Nephron progenitor cell (in vitro differentiated cells): ENCODE data around the gene EXOC3L1.

Source experiments
- DNase-seq: peaks from one replicate; pipeline ENCODE4 v3.0.0; 2021
- H3K27ac Mint-ChIP-seq: 2 replicates; pipeline ENCODE4 v1.8.0; 2021; ENCODE audit warnings: mild to moderate bottlenecking, moderate library complexity, mixed read lengths
- H3K27me3 Mint-ChIP-seq: 2 replicates; pipeline ENCODE4 v1.8.0; 2021; ENCODE audit warnings: mild to moderate bottlenecking, low read depth, mixed read lengths; ENCODE audit not compliant: poor library complexity
- H3K36me3 Mint-ChIP-seq: 2 replicates; pipeline ENCODE4 v1.8.0; 2021; ENCODE audit warnings: low read depth, mixed read lengths
- H3K4me1 Mint-ChIP-seq: 2 replicates; pipeline ENCODE4 v1.8.0; 2021; ENCODE audit warnings: mixed read lengths
- H3K4me3 Mint-ChIP-seq: 2 replicates; pipeline ENCODE4 v1.8.0; 2021; ENCODE audit warnings: mild to moderate bottlenecking, moderate library complexity, mixed read lengths
- H3K9me3 Mint-ChIP-seq: 2 replicates; pipeline ENCODE4 v1.8.0; 2021; ENCODE audit warnings: mild to moderate bottlenecking, moderate library complexity, mixed read lengths
- TF ChIP-seq, protein P1 (sequence below): fragments of 200-600 bp; sonication (generic); IDR thresholded peaks from 2 replicates; pipeline ENCODE4 v1.5.0; 2021; ENCODE audit warnings: antibody characterized with exemption

Gene EXOC3L1

DNA sequence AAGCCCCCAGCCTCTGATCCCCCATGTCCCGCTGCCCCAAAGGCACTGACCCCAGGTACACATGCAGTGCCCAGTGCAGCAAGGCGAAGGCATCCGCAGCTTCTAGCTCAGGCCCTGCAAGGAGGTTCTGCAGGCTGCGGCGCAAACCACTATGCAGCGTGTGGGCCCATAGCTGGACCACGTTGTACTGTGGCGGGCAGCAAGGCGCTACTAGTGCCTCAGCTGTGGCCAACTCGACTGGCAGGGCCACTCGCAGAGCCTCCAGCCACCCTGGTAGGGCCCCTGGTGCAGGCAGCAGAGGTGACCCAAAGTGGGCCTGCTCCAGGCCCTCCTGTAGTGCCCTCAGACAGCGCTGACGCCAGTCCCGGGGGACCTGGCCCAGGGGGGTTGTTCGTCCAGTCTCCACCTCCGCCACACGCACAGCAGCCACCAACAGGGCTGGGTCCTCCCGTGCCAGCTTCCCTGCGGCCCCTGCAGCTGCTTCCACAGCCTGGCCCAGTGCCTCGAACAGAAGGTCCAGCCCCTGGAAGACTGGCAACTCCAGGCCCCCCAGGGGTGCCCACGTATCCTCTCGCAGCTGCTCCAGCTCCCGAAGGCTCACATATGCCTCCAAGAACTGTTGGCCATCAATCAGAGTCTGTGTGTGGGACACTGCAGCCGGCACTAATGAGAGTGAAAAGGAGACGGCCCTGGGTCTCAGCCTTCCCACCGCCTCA is 2.6 kb downstream of the EXOC3L1 start:
- Mint-ChIP-seq H3K27ac (no peak overlapping the region), H3K9me3 (peaks cover 3% of the 10 kb centered on the region), H3K36me3 (no peaks in the 10 kb centered on the region), H3K4me3 (no peak overlapping the region), H3K4me1 (peaks cover 28% of the 10 kb centered on the region), H3K27me3 (peaks cover 40% of the 10 kb centered on the region)
- TF ChIP-seq, protein P1, sequence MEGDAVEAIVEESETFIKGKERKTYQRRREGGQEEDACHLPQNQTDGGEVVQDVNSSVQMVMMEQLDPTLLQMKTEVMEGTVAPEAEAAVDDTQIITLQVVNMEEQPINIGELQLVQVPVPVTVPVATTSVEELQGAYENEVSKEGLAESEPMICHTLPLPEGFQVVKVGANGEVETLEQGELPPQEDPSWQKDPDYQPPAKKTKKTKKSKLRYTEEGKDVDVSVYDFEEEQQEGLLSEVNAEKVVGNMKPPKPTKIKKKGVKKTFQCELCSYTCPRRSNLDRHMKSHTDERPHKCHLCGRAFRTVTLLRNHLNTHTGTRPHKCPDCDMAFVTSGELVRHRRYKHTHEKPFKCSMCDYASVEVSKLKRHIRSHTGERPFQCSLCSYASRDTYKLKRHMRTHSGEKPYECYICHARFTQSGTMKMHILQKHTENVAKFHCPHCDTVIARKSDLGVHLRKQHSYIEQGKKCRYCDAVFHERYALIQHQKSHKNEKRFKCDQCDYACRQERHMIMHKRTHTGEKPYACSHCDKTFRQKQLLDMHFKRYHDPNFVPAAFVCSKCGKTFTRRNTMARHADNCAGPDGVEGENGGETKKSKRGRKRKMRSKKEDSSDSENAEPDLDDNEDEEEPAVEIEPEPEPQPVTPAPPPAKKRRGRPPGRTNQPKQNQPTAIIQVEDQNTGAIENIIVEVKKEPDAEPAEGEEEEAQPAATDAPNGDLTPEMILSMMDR: no peak
- DNase-seq: no peak

DNA sequence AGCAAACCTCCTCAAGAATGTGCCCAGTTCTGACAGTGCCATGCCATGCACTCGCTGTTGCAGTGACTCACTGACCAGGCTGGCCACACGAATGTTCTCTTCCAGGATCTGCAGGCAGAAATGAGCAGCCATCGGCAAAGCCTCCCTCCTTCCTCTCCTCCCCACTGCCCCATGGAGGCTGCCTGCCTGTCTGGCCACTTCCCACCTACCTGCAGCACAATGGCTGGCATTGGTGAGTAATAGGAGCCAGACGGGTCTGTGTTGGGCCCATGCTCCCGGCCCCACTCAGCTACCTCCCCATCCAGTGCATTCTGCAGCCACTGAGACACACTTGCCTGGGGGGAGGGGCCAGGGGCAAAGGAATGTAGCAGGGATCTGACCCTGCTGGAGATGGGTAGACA is 3.4 kb downstream of the EXOC3L1 start:
- H3K4me3 Mint-ChIP-seq: no peak overlapping the region
- no peak overlapping the region for H3K27ac Mint-ChIP-seq

DNA sequence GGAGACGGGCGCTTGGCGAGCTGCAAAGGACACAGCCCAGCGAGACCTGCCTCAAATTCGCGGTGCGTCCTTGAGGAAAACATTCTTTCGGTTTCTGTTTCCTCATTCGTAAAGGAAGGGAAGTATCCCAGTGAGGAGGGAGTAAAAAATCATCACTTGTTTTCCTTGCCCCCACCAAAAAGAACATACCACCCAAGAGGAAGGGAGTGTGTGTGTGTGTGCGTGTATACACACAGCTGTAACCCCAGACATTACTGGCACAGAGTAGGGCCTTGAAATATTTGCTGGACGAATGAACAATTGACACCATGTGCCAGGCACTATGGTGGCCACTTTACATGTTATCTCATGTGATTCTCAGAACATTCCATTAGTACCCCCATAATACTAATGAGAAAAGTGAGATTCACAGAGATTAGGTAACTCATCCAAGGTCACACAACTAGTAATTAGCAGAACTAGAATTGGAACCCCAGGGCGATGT is 4.2 kb downstream of the EXOC3L1 start:
- Mint-ChIP-seq H3K9me3 (peaks cover 3% of the 10 kb centered on the region), H3K36me3 (no peaks in the 10 kb centered on the region), H3K4me1 (peaks cover 18% of the 10 kb centered on the region), H3K27ac (no peak overlapping the region), H3K4me3 (peak overlapping the region; percentile 93), H3K27me3 (peaks cover 37% of the 10 kb centered on the region)
- TF ChIP-seq, protein P1: no peak
- no peak for DNase-seq

More for the DNA sequence above, 3.4 kb downstream of the EXOC3L1 start:
- DNase-seq: no peak
- Mint-ChIP-seq H3K9me3 (peaks cover 3% of the 10 kb centered on the region), H3K27me3 (peaks cover 37% of the 10 kb centered on the region), H3K36me3 (no peaks in the 10 kb centered on the region), H3K4me1 (peaks cover 23% of the 10 kb centered on the region)
- TF ChIP-seq, protein P1: no peak

DNA sequence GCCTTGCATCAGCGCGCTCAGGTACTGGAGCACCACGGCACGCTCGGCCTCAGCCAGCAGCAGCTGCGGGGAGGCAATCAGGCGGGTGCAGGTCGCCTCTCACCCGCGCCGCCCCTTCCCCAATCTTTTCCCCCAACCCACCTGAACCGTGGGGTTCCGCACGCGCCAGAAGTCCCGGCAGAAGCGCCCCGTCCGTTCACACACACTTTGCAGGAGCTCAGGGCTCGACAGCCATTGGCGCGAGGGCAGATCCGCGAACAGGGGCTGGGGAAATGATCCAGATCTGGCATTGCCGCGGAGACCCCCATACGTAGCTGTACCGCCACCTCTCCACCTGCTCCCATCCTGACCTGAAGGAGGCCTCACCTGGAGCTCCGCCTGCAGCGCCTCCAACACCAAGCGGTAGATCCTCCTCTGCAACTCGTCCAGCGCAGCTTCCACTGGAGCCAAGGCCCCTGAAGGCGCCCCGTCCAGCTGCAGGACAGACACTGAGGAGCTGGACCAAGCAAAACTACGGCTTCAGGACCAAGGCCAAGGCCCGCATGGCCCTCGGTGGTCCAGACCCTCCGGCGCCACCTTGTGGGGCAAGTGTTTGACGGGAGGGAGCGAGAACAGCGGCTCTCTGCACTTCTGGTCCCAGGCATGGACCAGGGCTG is 4.8 kb downstream of the EXOC3L1 start:
- Mint-ChIP-seq H3K4me3 (peak overlapping the region; percentile 93), H3K9me3 (peaks cover 3% of the 10 kb centered on the region), H3K27ac (peak overlapping the region; percentile 37), H3K4me1 (peaks cover 12% of the 10 kb centered on the region), H3K36me3 (no peaks in the 10 kb centered on the region), H3K27me3 (peaks cover 37% of the 10 kb centered on the region)
- TF ChIP-seq, protein P1: peak; percentile 76
- DNase-seq: peak; percentile 98

- peaks cover 3% of the 10 kb centered on the region for H3K9me3 Mint-ChIP-seq
- peak overlapping the region; percentile 28 for H3K4me3 Mint-ChIP-seq
- peaks cover 41% of the 10 kb centered on the region for H3K27me3 Mint-ChIP-seq
- H3K4me1 Mint-ChIP-seq: peaks cover 8% of the 10 kb centered on the region
- no peaks in the 10 kb centered on the region for H3K36me3 Mint-ChIP-seq
- TF ChIP-seq, protein P1: no peak
- no peak overlapping the region for H3K27ac Mint-ChIP-seq
- no peak for DNase-seq
Observed at GRCh38 chr16:67184453-67184994, 5.4 kb downstream of the EXOC3L1 start.
